ENCODE data around the gene PXMP2. TPM values are rescaled to one million over a fixed set of nuclear protein-coding genes. Genes with fewer than 3 reads are reported as not detected.

PXMP2 gene
- total RNA-seq, 1 donor from 2014 or later: 18.8 TPM

- no peaks in the 10 kb centered on the region for H3K9me3 ChIP-seq
- H3K4me1 ChIP-seq: no peaks in the 10 kb centered on the region
- no peak overlapping the region for H3K27ac ChIP-seq
- H3K27me3 ChIP-seq: no peaks in the 10 kb centered on the region
- intact Hi-C loops (cut with DNase I): no loop called here
- DNase-seq (ENCODE audit: low spot score in 2 of 2): no peak
- no peak for TF ChIP-seq CTCF (IDR thresholded peaks at IDR 0.05)
- H3K4me3 ChIP-seq: no peak overlapping the region
- peaks cover 68 to 89% of the 10 kb centered on the region in 2 donors for H3K36me3 ChIP-seq
Measured at GRCh38 chr12:132724506-132725241, 37.3 kb downstream of the PXMP2 start.

- Histone ChIP-seq H3K27ac (no peak overlapping the region), H3K36me3 (peaks cover 68 to 92% of the 10 kb centered on the region in 2 donors)
Measured at GRCh38 chr12:132726386-132726785, 39.0 kb downstream of the PXMP2 start.

GRCh38 chr12:132727091-132727794 lies 39.9 kb downstream of the PXMP2 start:
- intact Hi-C loops (cut with DNase I): no loop called here
- Histone ChIP-seq H3K27ac (no peak overlapping the region), H3K36me3 (peaks cover 76 to 94% of the 10 kb centered on the region in 2 donors), H3K9me3 (no peaks in the 10 kb centered on the region), H3K27me3 (no peaks in the 10 kb centered on the region), H3K4me1 (no peaks in the 10 kb centered on the region), H3K4me3 (no peak overlapping the region)
- no peak for TF ChIP-seq CTCF (IDR thresholded peaks at IDR 0.05)
- no peak for DNase-seq (ENCODE audit: low spot score in 2 of 2)

More at GRCh38 chr12:132726386-132726785, 39.0 kb downstream of the PXMP2 start:
- H3K4me1 ChIP-seq: no peaks in the 10 kb centered on the region
- intact Hi-C loops (cut with DNase I): no loop called here
- no peak for DNase-seq (ENCODE audit: low spot score in 2 of 2)
- H3K27me3 ChIP-seq: no peaks in the 10 kb centered on the region
- no peak for TF ChIP-seq CTCF (IDR thresholded peaks at IDR 0.05)
- H3K4me3 ChIP-seq: no peak overlapping the region
- H3K9me3 ChIP-seq: no peaks in the 10 kb centered on the region

GRCh38 chr12:132728502-132728901 lies 41.1 kb downstream of the PXMP2 start:
- H3K36me3 ChIP-seq: peaks cover 83 to 96% of the 10 kb centered on the region in 2 donors
- TF ChIP-seq CTCF (IDR thresholded peaks at IDR 0.05): no peak
- intact Hi-C loops (cut with DNase I): no loop called here

GRCh38 chr12:132729541-132730320 lies 42.3 kb downstream of the PXMP2 start:
- H3K36me3 ChIP-seq: peaks cover 85 to 96% of the 10 kb centered on the region in 2 donors

More at GRCh38 chr12:132728502-132728901, 41.1 kb downstream of the PXMP2 start:
- H3K4me3 ChIP-seq: no peak overlapping the region
- DNase-seq (ENCODE audit: low spot score in 2 of 2): no peak
- no peaks in the 10 kb centered on the region for H3K27me3 ChIP-seq
- H3K4me1 ChIP-seq: no peaks in the 10 kb centered on the region
- H3K27ac ChIP-seq: no peak overlapping the region
- no peaks in the 10 kb centered on the region for H3K9me3 ChIP-seq

More at GRCh38 chr12:132729541-132730320, 42.3 kb downstream of the PXMP2 start:
- no peaks in the 10 kb centered on the region for H3K9me3 ChIP-seq
- H3K27ac ChIP-seq: no peak overlapping the region
- no peaks in the 10 kb centered on the region for H3K27me3 ChIP-seq
- no peak for DNase-seq (ENCODE audit: low spot score in 2 of 2)
- no peak for TF ChIP-seq CTCF (IDR thresholded peaks at IDR 0.05)
- no peak overlapping the region for H3K4me3 ChIP-seq
- intact Hi-C loops (cut with DNase I): no loop called here
- H3K4me1 ChIP-seq: no peaks in the 10 kb centered on the region
